ENCODE data around the gene SCRT2.

DNA sequence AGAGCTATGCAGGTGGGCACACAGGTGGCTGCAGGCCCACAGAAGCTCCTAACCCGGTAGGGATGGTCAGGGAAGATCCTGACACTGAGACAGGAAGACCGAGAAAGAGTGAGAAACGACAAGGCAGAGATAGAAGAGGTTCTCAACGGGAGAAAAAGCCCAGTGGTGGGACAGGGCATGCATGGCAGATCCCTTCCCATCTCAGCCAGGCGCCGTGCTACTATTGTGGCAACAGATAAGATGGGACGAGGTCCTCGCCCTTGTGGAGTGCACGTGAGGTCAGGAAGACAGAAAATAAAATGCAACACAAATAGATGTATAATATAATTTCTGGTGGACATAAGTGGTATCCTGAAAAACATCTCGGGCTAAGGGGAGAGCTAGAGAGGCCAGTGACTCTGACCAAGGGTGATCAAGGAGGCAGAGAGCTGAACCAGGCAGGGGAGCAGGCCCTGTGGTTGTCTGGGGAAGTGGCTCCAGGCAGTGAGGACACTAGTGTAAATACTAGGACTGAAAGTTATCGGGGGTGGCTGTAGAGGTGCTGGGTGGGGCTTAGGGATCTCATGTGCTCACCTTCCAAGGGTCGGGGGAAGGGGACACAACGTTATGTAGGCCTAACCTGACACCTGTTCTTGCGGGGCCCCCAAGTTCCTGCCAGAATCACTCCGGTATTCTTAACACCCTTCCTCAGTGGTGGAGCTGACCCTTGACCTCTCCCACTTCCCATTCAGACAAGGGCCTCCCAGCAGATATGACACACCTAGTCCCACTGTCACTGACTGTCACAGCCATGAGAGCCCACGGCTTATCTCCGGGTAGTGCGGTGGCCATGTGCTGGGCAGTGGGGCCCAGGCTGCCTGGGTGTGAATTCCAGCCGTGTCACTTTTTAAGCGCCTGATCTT, 23.6 kb downstream of the SCRT2 start:
- TF ChIP-seq POLR2A (IDR thresholded peaks at IDR 0.05; ENCODE audit: low read depth, low read length) (no peak), CTCF (IDR thresholded peaks at IDR 0.05; ENCODE audit: extremely low read depth in 1 of 2, insufficient read depth in 1 of 2, low read depth in 1 of 2, low read length in 2 of 2) (no peak), EZH2 (IDR thresholded peaks at IDR 0.05; ENCODE audit: borderline replicate concordance, low read depth, low read length, severe bottlenecking) (no peak)

Data from endothelial cell of umbilical vein (primary cell).